ENCODE results near the gene CPLX3.

DNA sequence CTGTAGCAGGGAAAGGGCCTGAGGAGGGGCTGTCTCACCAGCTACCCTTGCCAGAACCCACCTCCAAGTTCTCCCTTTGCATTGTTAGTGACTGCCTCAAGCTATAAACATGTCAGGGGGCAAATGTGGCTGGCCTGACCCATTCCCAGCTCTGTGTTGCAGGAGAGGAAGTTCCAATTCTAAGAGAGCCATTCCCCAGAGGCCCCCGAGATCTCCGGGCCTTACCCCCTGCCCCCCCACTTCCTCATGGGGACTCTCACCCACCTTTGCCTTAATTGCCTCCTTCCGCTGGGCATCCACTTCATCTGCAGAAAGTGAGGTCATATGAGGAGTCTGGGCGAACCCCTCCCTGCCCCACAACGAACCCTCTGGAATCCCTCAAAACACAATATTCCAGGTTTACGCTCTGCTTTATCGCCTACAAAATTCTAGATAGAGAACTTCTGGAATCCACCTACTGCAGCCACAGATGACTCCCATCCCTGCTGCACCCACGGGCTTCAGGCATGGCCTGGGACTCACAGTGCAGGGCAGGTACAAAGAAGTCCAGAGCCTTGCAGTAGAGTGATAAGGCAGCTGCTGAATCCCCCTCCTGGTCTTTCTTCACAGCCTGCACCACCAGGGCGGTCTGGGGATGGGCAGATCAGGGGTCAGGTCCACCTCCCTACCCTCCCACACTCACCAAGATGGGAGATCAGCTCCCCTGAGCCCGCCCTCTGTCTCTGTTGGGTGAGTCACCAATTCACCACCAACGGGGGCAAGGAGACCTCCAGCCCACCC lies 12.5 kb downstream of the CPLX3 start:
- TF ChIP-seq, protein P1, sequence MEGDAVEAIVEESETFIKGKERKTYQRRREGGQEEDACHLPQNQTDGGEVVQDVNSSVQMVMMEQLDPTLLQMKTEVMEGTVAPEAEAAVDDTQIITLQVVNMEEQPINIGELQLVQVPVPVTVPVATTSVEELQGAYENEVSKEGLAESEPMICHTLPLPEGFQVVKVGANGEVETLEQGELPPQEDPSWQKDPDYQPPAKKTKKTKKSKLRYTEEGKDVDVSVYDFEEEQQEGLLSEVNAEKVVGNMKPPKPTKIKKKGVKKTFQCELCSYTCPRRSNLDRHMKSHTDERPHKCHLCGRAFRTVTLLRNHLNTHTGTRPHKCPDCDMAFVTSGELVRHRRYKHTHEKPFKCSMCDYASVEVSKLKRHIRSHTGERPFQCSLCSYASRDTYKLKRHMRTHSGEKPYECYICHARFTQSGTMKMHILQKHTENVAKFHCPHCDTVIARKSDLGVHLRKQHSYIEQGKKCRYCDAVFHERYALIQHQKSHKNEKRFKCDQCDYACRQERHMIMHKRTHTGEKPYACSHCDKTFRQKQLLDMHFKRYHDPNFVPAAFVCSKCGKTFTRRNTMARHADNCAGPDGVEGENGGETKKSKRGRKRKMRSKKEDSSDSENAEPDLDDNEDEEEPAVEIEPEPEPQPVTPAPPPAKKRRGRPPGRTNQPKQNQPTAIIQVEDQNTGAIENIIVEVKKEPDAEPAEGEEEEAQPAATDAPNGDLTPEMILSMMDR (IDR thresholded peaks at IDR 0.05), result no peak
- TF ChIP-seq POLR2A (IDR thresholded peaks at IDR 0.05), result no peak
